ENCODE data around the gene CBX6. TPM values are rescaled to one million over a fixed set of nuclear protein-coding genes. Genes with fewer than 3 reads are reported as not detected.

CBX6 gene
- total and polyA plus RNA-seq, 2 of the 8 experiments (the other 6 are each of a cell fraction or from before 2014, with no cell fraction given) = 10.6 to 27.5 TPM

- no peak overlapping the region for H3K56ac ChIP-seq (replicated peaks; ENCODE audit: insufficient read length, low read depth, low read length)
- no peak overlapping the region for H3K4me3 ChIP-seq (ENCODE audit: extremely low read depth in 1 of 4, insufficient read depth in 2 of 4, low read depth in 3 of 4, low read length in 4 of 4)
- no peaks in the 10 kb centered on the region for H3K79me2 ChIP-seq (ENCODE audit: control insufficient read depth in 1 of 2, insufficient read depth in 2 of 2, low read length in 2 of 2)
- CTCF ChIA-PET (ENCODE audit: partially characterized antibody) = interaction anchor here (1.2 to 1.5 kb wide), 3 partner anchors 8 to 50 kb away, joined by 4 to 7 read pairs (median 7); no protein-coding TSS in a partner anchor
- H2BK20ac ChIP-seq (ENCODE audit: low read length) = no peak overlapping the region
- no peaks in the 10 kb centered on the region for H3K36me3 ChIP-seq (ENCODE audit: control insufficient read depth in 2 of 4, insufficient read depth in 4 of 4, low read length in 3 of 4)
- H3K4ac ChIP-seq (replicated peaks; ENCODE audit: insufficient read length, low read depth, low read length) = no peak overlapping the region
- H2AK5ac ChIP-seq (ENCODE audit: low read depth, low read length) = no peak overlapping the region
- H2AFZ ChIP-seq (ENCODE audit: low read length) = no peak overlapping the region
- H3K4me1 ChIP-seq (replicated peaks in 1 of 4; ENCODE audit: control insufficient read depth in 3 of 4, insufficient read depth in 4 of 4, low read length in 3 of 4) = no peaks in the 10 kb centered on the region
- H2BK12ac ChIP-seq (ENCODE audit: low read depth, low read length) = no peak overlapping the region
- H4K20me1 ChIP-seq (replicated peaks in 1 of 2; ENCODE audit: control insufficient read depth in 1 of 2, insufficient read depth in 2 of 2, low read length in 2 of 2) = no peaks in the 10 kb centered on the region
- H3K27ac ChIP-seq (ENCODE audit: low read depth, low read length) = no peak overlapping the region
- no peak overlapping the region for H2BK5ac ChIP-seq (ENCODE audit: low read depth, low read length)
- POLR2A ChIA-PET (ENCODE audit: partially characterized antibody) = no interaction called here
- H2BK120ac ChIP-seq (replicated peaks; ENCODE audit: low read depth, low read length) = no peak overlapping the region
- no peak overlapping the region for H4K91ac ChIP-seq (replicated peaks; ENCODE audit: insufficient read length, low read length)
- no peak overlapping the region for H3K9ac ChIP-seq (replicated peaks in 1 of 4; ENCODE audit: extremely low read depth in 1 of 4, low read depth in 3 of 4, low read length in 3 of 4)
- DNase-seq (ENCODE audit: low read depth in 1 of 2, low spot score in 2 of 2) (no peak), FAIRE-seq (no peak)
- H3K9me3 ChIP-seq (ENCODE audit: insufficient read depth in 2 of 2, low read depth in 1 of 2, low read length in 1 of 2) = no peaks in the 10 kb centered on the region
- WGBS, 2 experiments (ENCODE audit: extremely low coverage in 1 of 2, insufficient coverage in 1 of 2, insufficient read length in 1 of 2, insufficient replicate concordance in 2 of 2, low coverage in 1 of 2, low lambda C conversion rate in 2 of 2, missing lambda C conversion rate in 1 of 2) = 84% methylated on average over 1 of the region's 1 CpG; no CpG with 5 or more reads in 1 of the 2 experiments
- no peak overlapping the region for H3K4me2 ChIP-seq (ENCODE audit: insufficient read depth in 1 of 2, low read depth in 2 of 2, low read length in 2 of 2)
- H4K5ac ChIP-seq (ENCODE audit: insufficient read length, low read depth, low read length) = no peak overlapping the region
- no peaks in the 10 kb centered on the region for H3K79me1 ChIP-seq (ENCODE audit: low read depth, low read length)
- no peak overlapping the region for H3K18ac ChIP-seq (ENCODE audit: extremely low read depth, low read length)
- no peak overlapping the region for H4K8ac ChIP-seq (ENCODE audit: extremely low read depth, insufficient read depth, low read length)
- no peak overlapping the region for H3K14ac ChIP-seq (ENCODE audit: insufficient read length)
- H2BK15ac ChIP-seq (ENCODE audit: low read length) = no peak overlapping the region
- 0 out of 2 replicates have a peak, but pooled peaks cover 4% of the 10 kb centered on the region for H3K23me2 ChIP-seq (ENCODE audit: low read depth, low read length)
- no peaks in the 10 kb centered on the region; a peak in 2 of 7 replicates for H3K27me3 ChIP-seq (replicated peaks in 1 of 4; ENCODE audit: control insufficient read depth in 3 of 4, extremely low read depth in 1 of 4, insufficient read depth in 3 of 4, low read length in 3 of 4)
- H3K23ac ChIP-seq (ENCODE audit: insufficient read length) = no peak overlapping the region
- TF ChIP-seq TAF7 (optimal IDR thresholded peaks at IDR 0.05; ENCODE audit: borderline replicate concordance, low read depth, low read length) = no peak
Measured at GRCh38 chr22:38919631-38920190, 47.7 kb upstream of the CBX6 start.
